Mesenteric fat pad (tissue), 1 donor: ENCODE measurements around the gene NR2F1-AS1. TPM values are rescaled to one million over a fixed set of nuclear protein-coding genes. Genes with fewer than 3 reads are reported as not detected.
"Not testable (repeated sequence)": the region's sequence is repeated elsewhere in the genome, so short reads cannot be mapped to it uniquely, and the experiment has no call there.

Experiments
- DNase-seq: peaks from one replicate; pipeline ENCODE4 v3.0.0-alpha.2; 2020; ENCODE audit warnings: low spot score
- total RNA-seq: library from RNA; stranded (reverse); fragmentation: NEBNext Ultra II Directional; extraction: Animal tissue kit (Norgen Biotek cat#: 25700); gene quantifications from one replicate; pipeline ENCODE4 v1.2.1, GENCODE V29; 2021
- donor health status: DM: yes; HTN: yes; CAD: no.

Gene NR2F1-AS1
- total RNA-seq, 1 donor from 2014 or later: 23.2 TPM

GRCh38 chr5:93577854-93578812 lies 2.9 kb downstream of the NR2F1-AS1 start:
- DNase-seq: no peak

GRCh38 chr5:93576994-93577853 lies 3.8 kb downstream of the NR2F1-AS1 start:
- DNase-seq: no peak

DNA sequence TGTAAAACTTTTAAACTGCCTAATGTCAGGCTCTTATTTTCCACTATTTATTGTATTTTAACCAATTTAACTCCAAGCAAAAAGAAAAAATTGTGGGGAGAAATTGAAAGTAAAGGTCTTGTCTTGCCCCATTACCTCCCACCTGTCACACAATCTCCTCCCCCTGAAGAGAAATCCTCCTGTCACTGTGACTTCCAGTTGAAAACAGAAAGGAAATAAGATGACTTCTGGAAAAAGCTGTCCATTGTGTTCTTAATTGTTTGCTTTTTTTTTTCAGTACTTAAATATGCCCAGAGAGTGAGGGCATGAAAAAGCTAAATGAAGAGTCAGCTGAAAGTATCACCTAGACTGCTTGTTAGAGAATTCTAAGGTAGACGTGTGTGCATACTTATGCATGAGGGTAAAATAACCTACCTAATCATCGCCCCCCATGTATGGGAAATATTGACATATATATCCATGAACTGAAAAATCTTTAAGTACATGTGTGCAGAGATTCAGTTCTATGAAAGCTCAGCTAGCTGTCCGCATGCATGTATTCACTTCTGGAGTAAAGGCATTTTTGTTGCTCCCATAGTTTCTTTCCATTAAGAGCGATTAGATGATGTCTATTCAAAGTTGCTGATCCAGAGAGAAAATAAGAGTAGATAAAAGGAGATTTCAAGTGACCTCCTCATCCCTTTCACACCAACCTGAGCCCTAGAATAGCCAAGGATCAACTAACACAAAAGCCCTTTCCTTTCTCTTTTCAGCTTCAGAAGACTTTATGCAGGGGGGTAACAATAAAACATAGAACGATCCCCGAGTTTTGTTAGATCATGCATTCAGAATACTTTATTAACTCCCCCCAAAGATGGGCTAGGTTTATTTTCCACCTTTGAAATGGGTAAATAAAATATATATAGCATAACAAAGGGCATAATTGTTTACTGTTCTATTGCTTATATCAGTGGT lies 5.3 kb downstream of the NR2F1-AS1 start:
- no peak for DNase-seq

GRCh38 chr5:93574491-93575305 lies 6.3 kb downstream of the NR2F1-AS1 start:
- DNase-seq: no peak

DNA sequence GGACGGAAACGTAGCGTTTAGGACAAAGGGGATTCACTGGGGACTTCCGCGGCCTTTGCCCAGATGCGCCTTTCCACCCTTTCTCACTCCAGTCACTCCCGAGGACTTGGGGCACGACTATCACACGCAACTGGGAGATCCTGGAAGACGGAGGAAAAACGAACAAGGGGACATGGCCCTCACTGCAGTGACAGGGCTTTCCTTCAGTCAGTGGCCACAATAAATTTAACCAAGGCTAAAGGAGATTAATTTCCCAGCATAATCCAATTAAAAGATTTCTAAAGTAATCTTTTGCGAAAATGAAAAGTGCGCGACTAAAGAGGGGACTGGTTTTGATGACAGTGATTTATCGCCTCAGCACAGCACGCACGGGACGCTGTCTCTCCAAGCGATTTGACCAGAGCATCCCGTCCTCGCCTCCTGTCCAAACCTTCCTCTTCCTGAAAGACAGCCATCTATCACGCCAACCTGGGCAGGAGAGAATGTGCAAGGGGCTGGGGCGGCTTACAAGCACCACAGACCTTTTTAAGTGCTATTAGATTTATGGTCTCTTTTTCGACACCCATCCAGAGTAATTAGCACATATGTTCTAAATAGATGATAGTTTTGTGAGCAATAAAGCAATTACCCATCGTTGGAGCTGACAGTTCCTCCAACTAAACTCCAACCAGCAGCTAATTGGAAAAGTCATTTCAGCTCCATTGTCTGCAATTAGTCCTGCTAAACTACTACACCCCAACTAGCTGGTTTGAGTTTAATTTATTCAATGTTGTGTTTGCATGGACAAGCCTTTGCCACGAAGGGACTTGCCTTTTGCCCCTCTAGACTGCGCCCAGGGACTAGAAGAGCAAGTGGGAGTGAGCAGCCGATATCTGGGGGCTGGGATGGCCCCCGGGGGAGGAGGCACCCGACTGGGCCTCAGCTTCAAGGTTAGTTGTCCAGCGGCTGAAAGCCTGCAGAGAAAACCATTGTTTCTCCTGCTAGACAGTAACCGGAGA lies 7.4 kb downstream of the NR2F1-AS1 start:
- DNase-seq: no peak

DNA sequence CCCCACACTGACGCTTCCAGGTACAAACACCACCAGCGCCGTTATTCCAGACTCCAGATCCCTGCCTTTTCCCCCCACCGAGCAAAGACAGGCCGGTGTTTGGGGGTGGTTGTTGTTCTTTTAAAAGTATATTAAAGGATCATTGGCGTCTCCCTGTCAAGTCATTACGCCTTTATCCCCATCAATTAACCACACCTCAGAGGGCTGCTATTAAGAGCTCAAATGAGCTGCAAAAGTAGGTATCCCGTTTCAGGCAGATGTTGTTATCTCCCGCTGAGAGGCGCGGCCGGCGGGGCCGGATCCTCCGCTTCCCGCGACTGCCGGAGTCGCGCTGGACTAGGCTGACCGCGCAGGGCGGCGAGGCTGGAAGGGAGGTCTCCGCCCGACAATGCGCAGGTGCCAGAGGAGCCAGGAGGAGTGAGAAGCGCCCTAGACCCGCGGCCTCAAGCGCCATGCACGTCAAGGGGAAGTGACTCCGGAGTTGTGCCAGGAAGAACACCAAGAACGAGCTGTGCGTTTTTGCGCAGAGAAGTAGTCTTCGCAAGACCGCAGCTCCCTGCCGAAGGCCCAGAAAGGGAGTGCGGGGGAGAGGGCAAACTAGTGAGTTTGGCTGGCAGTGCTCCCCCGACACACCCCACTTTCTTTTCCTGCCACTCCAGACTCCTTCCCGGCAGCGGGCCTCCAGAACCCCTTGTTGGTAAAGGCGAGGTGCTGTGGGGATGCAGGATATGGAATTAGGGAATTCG lies 8.2 kb downstream of the NR2F1-AS1 start:
- DNase-seq: no peak

DNA sequence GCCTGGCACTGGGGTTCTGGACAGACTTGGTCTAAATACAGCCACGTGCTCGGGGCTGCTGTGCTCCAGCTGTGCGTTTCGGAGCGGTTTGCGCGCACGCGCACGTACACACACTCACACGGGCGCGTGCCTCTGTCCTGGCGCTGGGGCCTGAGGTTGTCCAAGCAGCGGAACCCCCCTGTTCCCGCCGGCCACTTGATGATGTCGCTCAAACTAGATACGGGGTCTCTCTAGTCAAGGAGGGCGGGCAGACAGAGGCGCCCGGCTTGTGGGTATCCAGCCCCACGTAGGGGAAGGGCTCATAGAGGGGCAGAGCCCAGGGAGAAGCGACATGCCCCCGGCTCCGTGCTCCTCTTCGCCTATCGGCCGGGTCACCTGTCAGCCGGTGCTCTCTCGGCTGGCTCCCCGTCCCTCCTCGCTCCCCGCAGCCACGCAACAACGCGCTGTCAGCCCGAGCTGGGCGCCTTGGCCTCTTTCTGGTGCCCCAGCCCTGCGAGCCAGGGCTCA lies 8.9 kb downstream of the NR2F1-AS1 start:
- no peak for DNase-seq

- DNase-seq: no peak
These were observed 9.7 kb downstream of the NR2F1-AS1 start for GRCh38 chr5:93571114-93571949.

- no peak for DNase-seq
These were observed 10.5 kb downstream of the NR2F1-AS1 start for GRCh38 chr5:93570294-93571113.

GRCh38 chr5:93569300-93570160 lies 11.5 kb downstream of the NR2F1-AS1 start:
- no peak for DNase-seq

DNA sequence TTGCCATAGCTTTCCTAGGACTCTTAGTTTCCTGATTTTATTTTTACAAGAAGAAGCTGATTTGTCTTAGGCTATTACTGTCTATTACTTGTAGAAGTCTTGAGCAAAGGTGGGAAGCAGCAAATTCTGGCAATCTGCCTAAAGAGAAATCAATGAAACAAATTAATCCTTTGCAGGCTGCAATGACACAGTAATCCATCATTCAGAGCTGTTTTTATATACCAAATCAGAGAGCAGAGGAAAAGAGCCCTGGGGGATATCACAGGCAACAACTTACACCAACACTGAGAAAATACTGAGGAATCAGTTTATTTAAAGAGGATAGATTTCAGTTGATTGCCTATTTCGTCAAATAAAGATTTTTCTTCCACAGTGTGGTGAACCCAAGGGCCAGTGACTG lies 13.6 kb downstream of the NR2F1-AS1 start:
- no peak for DNase-seq

GRCh38 chr5:93566091-93566490 lies 14.9 kb downstream of the NR2F1-AS1 start:
- no peak for DNase-seq

DNA sequence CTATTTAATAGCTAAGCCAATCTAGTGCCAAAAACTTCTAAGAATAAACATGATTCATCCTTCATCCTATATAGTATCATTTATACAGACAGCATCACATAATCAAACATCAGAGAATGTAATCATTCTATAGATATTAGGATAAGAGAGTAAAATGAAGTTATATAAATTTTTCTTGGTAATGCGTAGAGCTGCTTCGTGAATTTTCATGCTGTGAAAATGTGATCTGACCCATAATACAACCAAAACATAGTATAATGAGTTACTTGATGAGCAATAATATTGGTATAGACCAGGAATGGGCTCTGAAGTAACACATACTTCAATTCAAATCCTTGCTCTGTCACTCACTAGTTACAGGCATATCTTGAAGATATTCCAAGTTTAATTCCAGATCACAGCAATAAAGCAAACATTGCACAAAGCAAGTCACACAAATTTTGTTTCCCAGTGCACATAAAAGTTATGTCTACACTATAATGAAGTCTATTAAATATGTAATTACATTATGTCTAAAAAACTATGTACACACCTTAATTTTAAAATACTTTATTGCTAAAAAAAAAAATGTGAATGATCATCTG lies 23.9 kb downstream of the NR2F1-AS1 start:
- no peak for DNase-seq

DNA sequence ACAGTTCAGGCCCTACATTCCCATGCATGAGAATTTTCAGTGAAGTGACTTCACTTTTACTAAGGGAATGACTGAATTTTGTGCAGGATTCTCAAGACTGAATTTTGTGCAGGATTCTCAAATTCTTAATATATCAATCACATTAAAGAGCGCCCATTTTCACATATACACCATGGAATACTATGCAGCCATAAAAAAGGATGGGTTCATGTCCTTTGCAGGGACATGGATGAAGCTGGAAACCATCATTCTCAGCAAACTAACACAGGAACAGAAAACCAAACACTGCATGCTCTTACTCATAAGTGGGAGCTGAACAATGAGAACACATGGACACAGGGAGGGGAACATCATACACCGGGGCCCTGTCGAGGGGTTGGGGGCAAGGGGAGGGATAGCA lies 31.4 kb downstream of the NR2F1-AS1 start:
- not testable (repeated sequence) for DNase-seq

GRCh38 chr5:93545872-93546271 lies 35.1 kb downstream of the NR2F1-AS1 start:
- no peak for DNase-seq
